HG03457 (cell line): ENCODE measurements around the gene TMEM62.

Experiments
- ATAC-seq: cut with Tn5 transposase; IDR thresholded peaks from one replicate; pipeline ENCODE4 v1.9.1; 2021; ENCODE audit warnings: moderate number of reproducible peaks; ENCODE audit not compliant: unreplicated experiment

The TMEM62 gene

DNA sequence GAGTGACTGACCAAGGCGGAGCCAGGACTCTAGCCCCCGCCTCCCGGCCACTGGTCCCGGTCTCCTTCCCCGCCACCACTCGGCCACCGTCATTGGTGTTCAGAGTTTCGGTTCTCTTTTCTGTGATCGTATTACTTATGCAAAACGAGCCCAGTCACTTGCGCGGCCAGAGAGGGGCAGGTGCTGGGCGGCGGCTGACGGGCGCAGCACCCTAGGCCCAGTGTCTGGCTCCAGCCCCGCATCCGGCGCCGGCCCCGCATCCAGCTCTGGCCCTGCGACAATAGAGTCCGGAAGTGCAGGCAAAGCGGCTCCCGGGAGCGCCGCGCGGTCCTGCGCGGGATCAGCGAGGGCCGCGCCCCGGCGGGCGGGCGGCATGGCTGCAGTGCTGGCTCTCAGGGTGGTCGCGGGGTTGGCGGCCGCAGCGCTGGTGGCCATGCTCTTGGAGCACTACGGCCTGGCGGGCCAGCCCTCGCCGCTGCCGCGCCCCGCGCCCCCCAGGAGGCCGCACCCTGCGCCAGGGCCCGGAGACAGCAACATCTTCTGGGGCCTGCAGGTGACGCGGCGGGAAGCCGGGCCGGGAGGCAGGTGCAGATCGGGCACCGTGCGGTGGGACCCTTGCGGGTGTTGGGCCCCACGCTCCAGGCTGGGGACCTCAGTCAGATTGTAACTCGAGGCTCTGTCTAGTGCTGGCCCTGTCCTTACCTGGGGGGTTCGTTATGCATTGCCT, at the start of gene TMEM62:
TSS of gene TMEM62 (plus strand) at position 157 of the 727 bp plus-strand sequence. CDS start at position 374, 217 bp downstream.
- ATAC-seq: peak; percentile 78

GRCh38 chr15:43085921-43086320, 47.5 kb upstream of the TMEM62 start:
- no peak for ATAC-seq

- no peak for ATAC-seq
These were observed 46.8 kb upstream of the TMEM62 start for GRCh38 chr15:43086551-43086950.

GRCh38 chr15:43091859-43092258, 41.5 kb upstream of the TMEM62 start:
- ATAC-seq: no peak

DNA sequence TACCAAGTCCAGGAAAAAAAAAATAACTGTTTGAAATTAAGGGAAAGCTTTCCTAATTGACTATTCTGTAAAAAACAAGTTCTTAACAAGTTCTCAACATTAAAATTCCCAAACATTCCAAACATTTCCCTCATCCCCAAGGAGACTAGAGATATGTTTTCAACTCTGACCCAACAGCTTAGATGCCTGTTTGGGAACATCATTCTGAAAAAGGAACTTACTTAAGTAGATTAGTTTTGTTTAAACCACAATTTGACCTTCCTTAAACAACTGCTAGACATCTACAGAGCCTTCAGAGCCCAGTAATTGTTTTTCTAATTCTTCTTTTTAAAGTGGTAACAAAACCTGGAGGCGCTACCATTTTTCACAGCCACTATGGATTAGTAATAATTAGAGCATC, 40.4 kb upstream of the TMEM62 start:
- no peak for ATAC-seq

- ATAC-seq: no peak
These were observed 38.9 kb upstream of the TMEM62 start for GRCh38 chr15:43094416-43095030.

GRCh38 chr15:43095243-43095642, 38.1 kb upstream of the TMEM62 start:
- no peak for ATAC-seq

GRCh38 chr15:43095708-43096347, 37.6 kb upstream of the TMEM62 start:
- ATAC-seq: no peak

GRCh38 chr15:43096411-43096810, 37.0 kb upstream of the TMEM62 start:
- no peak for ATAC-seq

- no peak for ATAC-seq
These were observed 34.1 kb upstream of the TMEM62 start for GRCh38 chr15:43099105-43099845.

- ATAC-seq: no peak
These were observed 32.4 kb upstream of the TMEM62 start for GRCh38 chr15:43100971-43101370.

DNA sequence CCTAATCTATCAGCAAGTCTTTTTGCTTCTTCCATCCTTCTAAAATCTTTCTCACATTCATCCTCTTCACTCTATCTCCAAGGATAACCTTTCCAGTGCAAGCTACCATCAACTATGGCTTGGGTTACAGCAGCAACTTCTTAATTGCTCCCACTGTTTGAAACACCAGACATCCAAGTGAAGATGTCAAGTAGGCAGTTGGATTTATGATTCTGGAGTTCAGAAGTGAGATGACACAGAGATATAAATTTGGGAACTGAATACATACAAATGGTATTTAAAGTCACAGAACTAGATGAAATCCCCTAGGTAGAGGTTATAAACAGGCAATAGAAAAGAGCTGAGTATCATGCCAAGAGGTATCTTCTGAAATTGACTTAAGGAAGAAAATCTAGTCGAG, 31.2 kb upstream of the TMEM62 start:
- ATAC-seq: no peak

GRCh38 chr15:43103907-43104306, 29.5 kb upstream of the TMEM62 start:
- no peak for ATAC-seq

DNA sequence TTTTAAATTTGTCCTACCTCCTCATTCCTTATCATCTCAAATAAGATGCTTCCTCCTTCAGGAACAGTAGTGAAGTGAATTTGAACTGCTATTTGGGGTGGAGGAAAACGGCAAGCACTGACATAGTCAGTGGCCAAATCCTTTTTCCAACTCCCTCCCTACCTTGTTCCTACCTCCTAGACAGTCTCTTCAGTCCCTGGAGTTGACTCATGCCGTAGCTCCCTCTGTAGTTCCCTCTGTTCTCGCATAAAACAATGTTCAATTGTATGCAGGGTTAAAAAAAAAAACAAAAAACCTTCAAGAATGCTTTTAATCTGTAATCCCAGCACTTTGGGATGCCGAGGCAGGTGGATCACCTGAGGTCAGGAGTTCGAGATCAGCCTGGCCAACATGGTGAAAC, 29.0 kb upstream of the TMEM62 start:
- ATAC-seq: no peak

DNA sequence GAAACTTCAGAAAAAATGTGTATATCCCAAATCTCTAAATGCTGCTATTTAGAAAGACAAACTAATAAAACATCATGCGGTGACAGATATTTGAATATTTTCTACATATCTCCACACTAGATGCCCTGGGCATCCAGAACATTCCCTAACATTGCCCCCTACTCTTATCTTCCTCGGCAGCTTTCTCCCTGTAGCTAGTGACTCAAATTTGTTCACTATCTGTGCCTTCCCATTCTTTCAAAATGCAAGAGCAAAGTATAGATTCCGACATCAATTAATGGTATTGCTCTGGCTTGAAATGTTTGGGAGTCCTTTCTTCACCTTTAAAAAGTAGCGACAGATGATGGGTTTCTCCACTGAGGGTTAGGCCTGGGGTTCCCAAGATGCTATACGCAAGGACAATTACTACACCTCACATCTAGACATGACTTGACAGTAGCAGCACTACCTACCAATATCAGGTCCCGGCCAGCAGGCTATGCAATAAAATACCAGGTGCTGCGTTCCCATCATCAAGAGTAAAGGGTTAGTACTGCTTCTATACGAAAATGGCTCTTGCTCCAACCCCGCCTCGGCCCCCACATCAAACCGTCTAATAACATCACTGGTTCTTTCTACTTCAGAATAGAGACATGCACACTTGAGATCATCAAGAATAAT, 28.2 kb upstream of the TMEM62 start:
- ATAC-seq: no peak

DNA sequence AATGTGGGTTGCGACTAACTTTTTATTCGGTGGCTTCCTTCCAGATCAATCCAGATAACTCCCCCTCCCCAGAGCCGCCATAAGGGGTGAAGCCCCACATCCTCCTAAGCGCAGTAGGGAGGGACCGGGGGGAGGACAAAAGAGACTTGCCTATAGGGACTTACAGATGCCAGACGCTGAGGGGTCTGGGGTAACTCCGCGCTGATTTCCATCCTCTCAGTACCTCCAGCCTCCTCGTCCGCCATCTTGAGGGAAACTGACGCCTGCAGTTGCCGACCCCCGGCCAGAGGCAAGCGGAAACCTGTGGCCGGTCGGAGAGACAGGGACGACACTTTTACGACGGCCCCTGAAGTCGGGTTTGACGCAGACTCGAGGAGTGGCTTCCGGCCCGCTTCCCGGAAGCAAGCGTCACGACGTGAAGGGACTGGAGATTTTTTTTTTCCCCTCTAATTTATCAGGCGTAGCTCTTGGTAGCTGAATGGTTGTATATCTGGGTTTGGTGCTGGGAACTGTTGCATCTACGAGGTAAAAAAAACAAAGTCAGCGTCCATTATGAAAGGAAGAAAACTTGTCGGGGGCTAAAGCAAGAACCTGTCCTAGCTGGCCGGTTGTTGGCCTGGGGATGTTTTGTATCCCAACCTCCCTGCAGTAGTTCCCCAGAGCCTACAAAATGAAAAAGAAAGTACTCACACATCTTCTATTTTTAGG, 27.5 kb upstream of the TMEM62 start, which contains the start of gene UBR1:
TSS of gene UBR1 (minus strand) at position 261 of the 708 bp plus-strand sequence. CDS start at position 245, 16 bp downstream.
- peak; percentile 64 for ATAC-seq

GRCh38 chr15:43106486-43106829, 26.9 kb upstream of the TMEM62 start:
- ATAC-seq: no peak

- ATAC-seq: no peak
These were observed 25.6 kb upstream of the TMEM62 start for GRCh38 chr15:43107751-43108150.

- ATAC-seq: no peak
These were observed 22.0 kb upstream of the TMEM62 start for GRCh38 chr15:43111354-43111753.

- no peak for ATAC-seq
These were observed 15.1 kb upstream of the TMEM62 start for GRCh38 chr15:43118286-43118685.
